Neural crest cell (in vitro differentiated cells): ENCODE data around the gene RANGAP1. TPM values are rescaled to one million over a fixed set of nuclear protein-coding genes. Genes with fewer than 3 reads are reported as not detected.

Experiments used
- DNase-seq: peaks from one replicate; pipeline ENCODE4 v3.0.0; 2021; ENCODE audit warnings: low read depth, mixed read lengths, low spot score
- H3K27ac Mint-ChIP-seq: one replicate; pipeline ENCODE4 v1.8.0; 2021; ENCODE audit warnings: mild to moderate bottlenecking, mixed read lengths; ENCODE audit not compliant: unreplicated experiment
- H3K27me3 Mint-ChIP-seq: 2 replicates; pipeline ENCODE4 v1.8.0; 2021; ENCODE audit warnings: low read depth, mild to moderate bottlenecking, mixed read lengths
- H3K36me3 Mint-ChIP-seq: 2 replicates; pipeline ENCODE4 v1.8.0; 2021; ENCODE audit warnings: low read depth, mild to moderate bottlenecking, mixed read lengths
- H3K4me1 Mint-ChIP-seq: 2 replicates; pipeline ENCODE4 v1.8.0; 2021; ENCODE audit warnings: mixed read lengths
- H3K4me3 Mint-ChIP-seq: one replicate; pipeline ENCODE4 v1.8.0; 2021; ENCODE audit warnings: mild to moderate bottlenecking, mixed read lengths
- H3K9me3 Mint-ChIP-seq: 2 replicates; pipeline ENCODE4 v1.8.0; 2021; ENCODE audit warnings: mixed read lengths
- CTCF ChIP-seq: fragments of 200-600 bp; sonication (generic); conservative IDR thresholded peaks from 2 replicates; pipeline ENCODE4 v1.5.0; 2021; ENCODE audit warnings: antibody characterized with exemption, mild to moderate bottlenecking
- long read RNA-seq: library from polyadenylated mRNA; unstranded; transcript quantifications from one replicate; pipeline ENCODE4 v2.0.0, GENCODE V29; 2020
- total RNA-seq: library from RNA; stranded (reverse); gene quantifications from 2 replicates; pipeline ENCODE4 v1.2.1, GENCODE V29; 2021

The RANGAP1 gene
- total RNA-seq = 118 and 121 TPM in 2 replicates
- long read RNA-seq, transcript RANGAP1-201 (16 exons, 3,060 nt) = major isoform, 15 of 22 reads
- long read RNA-seq, partial matches to known transcripts = 5 of 22 reads
- long read RNA-seq, other reads (novel, unspliced or antisense) = 2 of 22 reads

GRCh38 chr22:41285820-41286638 lies at the start of gene RANGAP1:
TSS of gene RANGAP1 (minus strand) at chr22:41286187. CDS start at chr22:41281044, 5,143 bp downstream.
- Mint-ChIP-seq H3K27ac (peak within 1 kb of the TSS; percentile 73), H3K36me3 (peaks cover 7% of the 10 kb centered on the region), H3K4me1 (peaks cover 33% of the 10 kb centered on the region), H3K4me3 (peak within 1 kb of the TSS; percentile 98), H3K27me3 (no peaks in the 10 kb centered on the region), H3K9me3 (no peaks in the 10 kb centered on the region)
- TF ChIP-seq CTCF = peak; percentile 30
- DNase-seq = peak; percentile 95

GRCh38 chr22:41334951-41335635 lies 49.1 kb upstream of the RANGAP1 start:
- no peaks in the 10 kb centered on the region for H3K9me3 Mint-ChIP-seq
- TF ChIP-seq CTCF = no peak
- DNase-seq = no peak
- no peak overlapping the region for H3K4me3 Mint-ChIP-seq
- H3K4me1 Mint-ChIP-seq = no peaks in the 10 kb centered on the region
- H3K27ac Mint-ChIP-seq = peak overlapping the region; percentile 78
- no peaks in the 10 kb centered on the region for H3K27me3 Mint-ChIP-seq
- H3K36me3 Mint-ChIP-seq = peaks cover 7% of the 10 kb centered on the region

GRCh38 chr22:41334215-41334614 lies 48.2 kb upstream of the RANGAP1 start:
- Mint-ChIP-seq H3K27me3 (no peaks in the 10 kb centered on the region), H3K36me3 (peaks cover 7% of the 10 kb centered on the region), H3K9me3 (no peaks in the 10 kb centered on the region), H3K4me1 (no peaks in the 10 kb centered on the region), H3K4me3 (no peak overlapping the region), H3K27ac (no peak overlapping the region)
- no peak for DNase-seq
- no peak for TF ChIP-seq CTCF

- Mint-ChIP-seq H3K36me3 (peaks cover 7% of the 10 kb centered on the region), H3K27me3 (no peaks in the 10 kb centered on the region), H3K27ac (no peak overlapping the region), H3K4me1 (no peaks in the 10 kb centered on the region), H3K4me3 (no peak overlapping the region), H3K9me3 (no peaks in the 10 kb centered on the region)
- no peak for TF ChIP-seq CTCF
- DNase-seq = no peak
These were observed 47.8 kb upstream of the RANGAP1 start for GRCh38 chr22:41333806-41334205.

GRCh38 chr22:41332217-41332939 lies 46.4 kb upstream of the RANGAP1 start:
- no peak for DNase-seq
- Mint-ChIP-seq H3K36me3 (peaks cover 12% of the 10 kb centered on the region), H3K9me3 (no peaks in the 10 kb centered on the region), H3K4me3 (no peak overlapping the region), H3K27me3 (no peaks in the 10 kb centered on the region), H3K4me1 (no peaks in the 10 kb centered on the region), H3K27ac (no peak overlapping the region)
- TF ChIP-seq CTCF = no peak
